DMS153 treated with DMSO at 0.1 percent for 48 hours (cell line): Measurements from ENCODE around the gene TMEM158.

Source experiments
- DNase-seq: peaks from one replicate; lab custom pipeline; 2025; ENCODE audit not compliant: unreplicated experiment; lab: John Stamatoyannopoulos, UW

The TMEM158 gene

DNA sequence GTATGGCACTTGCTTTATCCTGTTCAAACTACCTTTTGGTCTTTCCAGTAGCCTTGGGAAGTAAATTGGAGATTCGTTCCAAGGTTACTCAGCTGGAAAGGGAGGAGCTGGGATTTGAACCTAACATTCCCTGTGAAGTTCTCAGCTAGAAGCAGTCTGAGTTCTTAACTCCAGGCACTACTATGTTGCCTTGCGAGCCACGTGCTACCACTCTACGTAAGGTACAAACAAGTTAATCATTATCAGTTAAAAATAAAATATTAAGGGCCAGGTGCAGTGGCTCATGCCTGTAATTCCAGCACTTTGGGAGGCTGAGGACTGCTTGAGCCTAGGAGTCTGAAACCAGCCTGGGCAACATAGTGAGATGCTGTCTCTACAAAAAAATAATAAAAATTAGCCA is 49.2 kb downstream of the TMEM158 start:
- no peak for DNase-seq
